ENCODE results near the gene TRA2B. TPM values are rescaled to one million over a fixed set of nuclear protein-coding genes. Genes with fewer than 3 reads are reported as not detected.
"Not testable (repeated sequence)": the region's sequence is repeated elsewhere in the genome, so short reads cannot be mapped to it uniquely, and the experiment has no call there.

TRA2B gene
- total and polyA plus RNA-seq, 2 donors = 98.0 to 188 TPM

DNA sequence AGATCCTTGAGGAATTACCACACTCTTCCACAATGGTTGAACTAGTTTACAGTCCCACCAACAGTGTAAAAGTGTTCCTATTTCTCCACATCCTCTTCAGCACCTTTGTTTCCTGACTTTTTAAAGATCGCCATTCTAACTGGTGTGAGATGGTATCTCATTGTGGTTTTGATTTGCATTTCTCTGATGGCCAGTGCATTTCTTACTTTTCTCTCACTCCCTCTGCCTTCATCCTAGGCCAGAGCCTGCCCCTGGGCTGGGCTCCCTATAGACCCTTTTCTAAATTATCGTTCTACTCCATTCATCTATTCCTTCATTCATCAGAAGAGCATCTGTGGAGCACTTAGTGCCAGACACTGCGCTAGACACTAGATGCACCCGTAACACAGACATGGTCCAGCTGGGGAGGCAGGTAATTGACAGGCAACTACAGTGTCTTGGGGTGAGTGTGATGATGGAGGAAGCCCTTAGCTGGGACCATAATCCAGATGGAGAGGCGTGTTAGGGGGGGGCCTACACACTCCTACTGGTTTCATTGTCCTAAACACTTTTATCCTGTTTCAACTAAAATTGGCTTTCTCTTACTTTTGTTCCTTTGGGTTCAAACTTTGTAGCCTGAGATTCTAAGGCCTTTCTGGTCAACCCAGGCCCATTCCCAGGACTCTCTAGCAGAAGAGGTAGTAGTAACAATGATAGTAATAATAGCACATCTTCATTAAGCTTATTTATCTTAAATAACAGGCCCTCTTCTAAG, 27.3 kb downstream of the TRA2B start:
- WGBS = 68% methylated on average over 5 of the region's 5 CpGs
- DNase-seq (ENCODE audit: extremely low spot score); H3K27ac ChIP-seq (ENCODE audit: low read depth); H3K36me3 ChIP-seq (ENCODE audit: insufficient read depth); H3K4me1 ChIP-seq (ENCODE audit: insufficient read depth); H3K4me3 ChIP-seq (ENCODE audit: low read depth, low read length): not testable (repeated sequence)

DNA sequence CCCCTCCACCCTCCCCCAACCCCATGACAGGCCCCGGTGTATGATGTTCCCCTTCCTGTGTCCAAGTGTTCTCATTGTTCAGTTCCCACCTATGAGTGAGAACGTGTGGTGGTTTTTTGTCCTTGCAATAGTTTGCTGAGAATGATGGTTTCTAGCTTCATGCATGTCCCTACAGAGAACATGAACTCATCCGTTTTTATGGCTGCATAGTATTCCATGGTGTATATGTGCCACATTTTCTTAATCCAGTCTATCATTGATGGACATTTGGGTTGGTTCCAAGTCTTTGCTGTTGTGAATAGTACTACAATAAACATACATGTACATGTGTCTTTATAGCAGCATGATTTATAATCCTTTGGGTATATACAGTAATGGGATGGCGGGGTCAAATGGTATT, 27.9 kb downstream of the TRA2B start:
- H3K36me3 ChIP-seq (ENCODE audit: insufficient read depth); H3K27ac ChIP-seq (ENCODE audit: low read depth); H3K4me1 ChIP-seq (ENCODE audit: insufficient read depth); H3K4me3 ChIP-seq (ENCODE audit: low read depth, low read length); DNase-seq (ENCODE audit: extremely low spot score): not testable (repeated sequence)
- WGBS = 80% methylated on average over 4 of the region's 4 CpGs

DNA sequence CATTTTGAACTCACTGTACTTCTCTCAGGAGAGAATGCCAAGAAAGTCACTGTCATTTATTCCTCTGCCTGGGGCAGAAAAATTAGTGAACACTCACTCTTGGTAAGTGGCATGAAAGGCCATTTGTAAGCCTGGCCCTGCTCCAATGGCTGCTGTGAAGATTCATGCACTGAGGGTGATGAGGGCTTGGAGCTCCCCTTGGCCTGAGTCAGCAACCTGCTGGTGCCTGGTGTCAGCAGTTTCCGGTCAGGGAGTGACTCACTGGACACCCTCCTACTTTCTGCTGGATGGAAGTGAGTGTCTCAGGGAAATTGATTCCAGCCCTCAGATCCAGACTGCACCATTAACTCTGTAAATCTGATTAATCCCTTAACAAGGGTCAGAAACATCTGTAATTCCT, 37.6 kb downstream of the TRA2B start:
- no peak overlapping the region for H3K4me3 ChIP-seq (ENCODE audit: low read depth, low read length)
- no peaks in the 10 kb centered on the region for H3K36me3 ChIP-seq (ENCODE audit: insufficient read depth)
- no peaks in the 10 kb centered on the region for H3K4me1 ChIP-seq (ENCODE audit: insufficient read depth)
- WGBS = 24% methylated on average over 1 of the region's 1 CpG
- H3K27ac ChIP-seq (ENCODE audit: low read depth) = no peak overlapping the region
- DNase-seq (ENCODE audit: extremely low spot score) = no peak

DNA sequence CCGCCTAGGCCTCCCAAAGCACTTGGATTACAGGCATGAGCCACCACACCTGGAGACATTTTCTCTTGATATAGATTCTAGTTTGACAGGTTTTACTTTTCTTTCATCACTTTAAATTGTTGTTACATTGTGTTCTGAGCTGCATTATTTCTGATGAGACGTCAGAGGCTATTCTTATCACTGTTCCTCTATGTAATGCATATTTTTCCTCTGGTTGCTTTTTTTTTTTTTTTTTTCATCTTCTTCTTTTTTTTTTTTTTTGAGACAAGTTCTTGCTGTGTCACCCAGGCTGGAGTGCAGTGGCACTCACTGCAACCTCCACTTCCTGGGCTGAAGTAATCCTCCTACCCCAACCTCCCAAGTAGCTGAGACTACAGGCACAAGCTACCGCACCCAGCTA, 41.2 kb downstream of the TRA2B start:
- DNase-seq (ENCODE audit: extremely low spot score) = no peak
- WGBS = 75% methylated on average over 3 of the region's 3 CpGs
- Histone ChIP-seq H3K27ac (ENCODE audit: low read depth) (no peak overlapping the region), H3K36me3 (ENCODE audit: insufficient read depth) (no peaks in the 10 kb centered on the region), H3K4me3 (ENCODE audit: low read depth, low read length) (no peak overlapping the region), H3K4me1 (ENCODE audit: insufficient read depth) (no peaks in the 10 kb centered on the region)

DNA sequence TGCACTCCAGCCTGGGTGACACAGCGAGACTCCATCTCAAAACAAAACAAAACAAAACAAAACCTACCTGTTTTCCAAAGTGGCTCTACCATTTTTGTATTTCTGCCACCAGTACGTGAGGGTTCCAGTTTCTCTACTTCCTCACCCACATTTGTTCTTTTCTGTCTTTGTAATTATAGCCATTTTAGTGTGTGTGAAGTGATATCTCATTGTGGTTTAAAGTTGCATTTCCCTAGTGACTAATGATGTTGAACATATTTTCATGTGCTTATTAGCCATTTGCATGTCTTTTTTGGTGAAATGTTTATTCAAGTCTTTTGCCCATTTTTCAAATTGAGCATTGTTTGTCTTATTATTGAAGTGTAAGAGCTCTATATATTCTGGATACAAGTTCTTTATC, 50.7 kb downstream of the TRA2B start:
- H3K36me3 ChIP-seq (ENCODE audit: insufficient read depth) = no peaks in the 10 kb centered on the region
- no peak overlapping the region for H3K4me3 ChIP-seq (ENCODE audit: low read depth, low read length)
- no peak for DNase-seq (ENCODE audit: extremely low spot score)
- no peak overlapping the region for H3K27ac ChIP-seq (ENCODE audit: low read depth)
- H3K4me1 ChIP-seq (ENCODE audit: insufficient read depth) = no peaks in the 10 kb centered on the region
- WGBS = 76% methylated on average over 2 of the region's 2 CpGs

DNA sequence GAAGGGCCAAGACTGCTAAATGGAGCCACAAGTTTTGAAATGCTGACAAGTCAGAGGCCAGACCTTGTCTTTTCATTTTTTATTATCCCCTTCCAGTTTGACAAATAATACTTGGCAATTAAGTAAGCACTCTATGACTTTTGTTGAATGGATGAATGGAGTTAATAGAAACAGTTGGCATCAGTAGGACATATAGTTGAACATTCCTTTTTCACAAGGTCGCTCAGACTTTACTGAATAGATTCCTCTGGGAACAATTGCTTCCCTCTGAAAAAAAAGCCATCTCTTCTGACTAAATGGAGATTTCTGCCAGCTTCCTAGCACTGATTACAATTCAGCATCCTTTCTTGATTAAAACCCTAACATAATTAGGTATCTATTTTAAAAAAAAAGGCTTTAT, 53.2 kb downstream of the TRA2B start:
- DNase-seq (ENCODE audit: extremely low spot score) = no peak
- 52% methylated on average over 1 of the region's 1 CpG for WGBS
- no peak overlapping the region for H3K4me3 ChIP-seq (ENCODE audit: low read depth, low read length)
- H3K36me3 ChIP-seq (ENCODE audit: insufficient read depth) = no peaks in the 10 kb centered on the region
- no peak overlapping the region for H3K27ac ChIP-seq (ENCODE audit: low read depth)
- no peaks in the 10 kb centered on the region for H3K4me1 ChIP-seq (ENCODE audit: insufficient read depth)

DNA sequence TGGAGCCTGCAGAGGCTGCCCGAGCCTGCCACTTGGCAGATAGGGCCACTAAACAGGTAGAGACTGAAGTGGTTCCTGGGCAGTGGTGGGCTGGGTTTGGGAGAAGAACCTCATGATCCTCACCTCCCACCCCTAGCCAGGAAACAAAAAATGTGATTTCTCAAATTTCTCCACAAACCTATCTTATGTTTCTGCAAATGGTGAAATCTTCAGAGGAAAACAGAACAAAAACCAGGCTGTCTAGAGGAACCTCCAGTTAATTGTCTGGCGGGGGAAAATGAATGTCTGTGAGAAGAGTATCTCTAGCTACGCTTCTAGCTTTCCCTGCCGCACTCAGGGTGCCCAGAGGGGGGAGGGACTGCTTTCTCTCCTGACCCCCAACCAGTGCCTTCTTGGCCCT, 55.9 kb downstream of the TRA2B start:
- Histone ChIP-seq H3K36me3 (ENCODE audit: insufficient read depth) (no peaks in the 10 kb centered on the region), H3K27ac (ENCODE audit: low read depth) (no peak overlapping the region), H3K4me3 (ENCODE audit: low read depth, low read length) (no peak overlapping the region), H3K4me1 (ENCODE audit: insufficient read depth) (no peaks in the 10 kb centered on the region)
- DNase-seq (ENCODE audit: extremely low spot score) = no peak
- WGBS = 90% methylated on average over 4 of the region's 4 CpGs

DNA sequence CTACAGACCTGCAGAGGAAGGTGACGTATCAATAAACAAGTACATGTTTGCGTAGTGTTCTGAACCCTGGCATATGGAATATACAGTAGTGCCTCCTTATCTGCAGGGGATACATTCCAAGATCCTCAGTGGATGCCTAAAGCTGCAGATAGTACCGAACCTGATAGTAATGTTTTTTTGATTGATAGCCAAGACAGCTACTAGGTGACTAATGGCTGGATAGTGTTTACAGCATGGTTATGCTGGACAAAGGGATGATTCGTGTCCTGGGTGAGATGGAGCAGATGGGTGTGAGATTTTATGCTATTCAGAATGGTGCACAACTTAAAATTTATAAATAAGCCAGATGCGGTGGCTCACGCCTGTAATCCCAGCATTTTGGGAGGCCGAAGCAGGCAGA, 57.2 kb downstream of the TRA2B start:
- no peak for DNase-seq (ENCODE audit: extremely low spot score)
- no peak overlapping the region for H3K4me3 ChIP-seq (ENCODE audit: low read depth, low read length)
- 78% methylated on average over 7 of the region's 7 CpGs for WGBS

DNA sequence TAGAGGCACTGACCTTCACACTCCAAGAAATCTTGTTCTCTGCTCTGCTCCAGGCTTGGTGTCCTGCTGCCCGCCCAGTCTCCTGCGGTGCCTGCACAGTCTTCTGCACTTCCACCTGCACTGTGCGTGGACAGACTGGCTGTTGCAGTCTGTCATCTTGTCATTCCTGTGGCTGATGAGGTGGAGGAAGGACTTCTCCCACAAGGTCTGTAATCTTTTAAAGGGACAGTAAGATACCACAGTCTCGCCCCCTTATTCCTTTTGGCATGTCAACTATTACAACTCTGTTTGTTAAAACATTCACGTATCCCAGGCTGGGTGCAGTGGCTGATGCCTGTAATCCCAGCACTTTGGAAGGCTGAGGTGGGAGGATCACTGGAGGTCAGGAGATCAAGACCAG, 58.9 kb downstream of the TRA2B start:
- Histone ChIP-seq H3K4me1 (ENCODE audit: insufficient read depth) (no peaks in the 10 kb centered on the region), H3K4me3 (ENCODE audit: low read depth, low read length) (no peak overlapping the region), H3K27ac (ENCODE audit: low read depth) (no peak overlapping the region), H3K36me3 (ENCODE audit: insufficient read depth) (no peaks in the 10 kb centered on the region)
- 63% methylated on average over 5 of the region's 5 CpGs for WGBS
- no peak for DNase-seq (ENCODE audit: extremely low spot score)

More for the DNA sequence above, 57.2 kb downstream of the TRA2B start:
- no peaks in the 10 kb centered on the region for H3K4me1 ChIP-seq (ENCODE audit: insufficient read depth)
- H3K27ac ChIP-seq (ENCODE audit: low read depth) = no peak overlapping the region
- no peaks in the 10 kb centered on the region for H3K36me3 ChIP-seq (ENCODE audit: insufficient read depth)

DNA sequence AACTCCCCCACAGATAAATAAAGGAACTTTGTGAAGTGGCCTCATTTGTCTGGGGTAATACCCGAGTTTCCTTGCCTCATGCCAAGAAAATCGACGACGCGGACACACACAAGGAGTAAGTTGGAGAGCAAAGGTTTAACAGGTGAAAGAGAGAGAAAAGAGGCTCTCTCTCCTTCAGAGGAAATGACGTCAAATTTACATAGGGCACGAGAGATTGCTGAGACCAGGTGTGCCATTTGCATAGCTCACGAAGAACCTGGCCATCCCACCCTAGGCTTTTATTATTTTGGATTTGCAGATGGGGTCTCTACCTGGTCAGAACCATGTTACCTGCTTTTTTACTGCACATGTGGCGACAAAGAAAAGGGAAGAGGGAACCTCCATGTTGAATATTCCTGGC, 63.7 kb downstream of the TRA2B start:
- Histone ChIP-seq H3K27ac (ENCODE audit: low read depth) (no peak overlapping the region), H3K4me3 (ENCODE audit: low read depth, low read length) (no peak overlapping the region), H3K36me3 (ENCODE audit: insufficient read depth) (no peaks in the 10 kb centered on the region), H3K4me1 (ENCODE audit: insufficient read depth) (no peaks in the 10 kb centered on the region)
- 66% methylated on average over 9 of the region's 9 CpGs for WGBS
- no peak for DNase-seq (ENCODE audit: extremely low spot score)

DNA sequence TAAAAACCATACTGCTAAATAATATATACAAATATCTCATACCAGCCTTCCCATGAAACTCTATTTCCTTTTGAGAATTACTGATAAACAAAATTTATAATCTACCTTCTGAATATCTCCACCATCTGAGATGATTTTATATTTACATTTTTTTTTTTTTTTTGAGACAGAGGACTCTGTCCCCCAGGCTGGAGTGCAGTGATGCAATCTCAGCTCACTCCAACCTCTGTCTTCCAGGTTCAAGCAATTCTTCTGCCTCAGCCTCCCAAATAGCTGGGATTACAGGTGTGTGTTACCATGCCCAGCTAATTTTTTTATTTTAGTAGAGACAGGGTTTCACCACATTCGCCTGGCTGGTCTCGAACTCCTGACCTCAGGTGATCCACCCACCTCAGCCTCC, 70.2 kb downstream of the TRA2B start:
- H3K4me1 ChIP-seq (ENCODE audit: insufficient read depth) = no peaks in the 10 kb centered on the region
- H3K27ac ChIP-seq (ENCODE audit: low read depth) = no peak overlapping the region
- H3K36me3 ChIP-seq (ENCODE audit: insufficient read depth) = no peaks in the 10 kb centered on the region
- no peak overlapping the region for H3K4me3 ChIP-seq (ENCODE audit: low read depth, low read length)
- no peak for DNase-seq (ENCODE audit: extremely low spot score)
- 93% methylated on average over 2 of the region's 2 CpGs for WGBS

DNA sequence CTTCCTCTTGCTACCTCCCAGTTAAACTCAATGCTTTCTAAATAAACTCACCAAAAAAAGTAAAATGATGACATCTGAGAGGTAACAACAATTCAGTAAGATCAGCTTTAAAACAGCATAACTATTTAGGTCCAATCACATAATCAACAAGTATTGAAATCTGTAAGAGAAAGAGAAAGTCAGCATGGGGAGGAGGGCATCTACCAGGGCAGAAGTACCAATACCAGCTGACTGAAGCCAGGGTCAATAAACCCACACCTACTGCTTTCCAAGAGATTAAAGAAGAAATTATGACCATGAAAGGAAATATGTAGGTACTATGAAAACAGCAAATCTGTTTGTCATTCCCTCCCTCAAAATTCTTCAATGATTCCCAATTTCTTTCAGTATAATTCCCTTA, 70.8 kb downstream of the TRA2B start:
- Histone ChIP-seq H3K27ac (ENCODE audit: low read depth) (no peak overlapping the region), H3K4me1 (ENCODE audit: insufficient read depth) (no peaks in the 10 kb centered on the region), H3K4me3 (ENCODE audit: low read depth, low read length) (no peak overlapping the region), H3K36me3 (ENCODE audit: insufficient read depth) (no peaks in the 10 kb centered on the region)
- DNase-seq (ENCODE audit: extremely low spot score) = no peak

DNA sequence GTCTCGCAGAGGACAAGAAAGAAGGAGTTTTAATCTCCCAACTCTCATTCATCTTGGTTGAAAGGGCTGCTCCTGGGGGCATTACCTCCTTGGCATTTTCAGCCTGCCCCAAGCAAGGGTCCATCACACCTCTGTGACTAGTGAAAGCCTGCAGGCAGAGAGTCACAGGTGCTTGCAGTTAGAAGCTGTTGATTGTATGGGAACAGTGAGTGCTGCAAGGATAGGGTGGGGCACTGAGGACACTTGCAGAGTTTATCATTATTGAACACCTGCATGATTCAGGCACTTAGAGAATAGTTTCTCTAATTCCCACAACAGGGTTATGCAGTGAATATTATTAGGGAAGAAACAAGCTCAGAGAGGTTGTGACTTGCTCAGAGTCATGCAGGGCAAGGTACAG, 71.3 kb downstream of the TRA2B start:
- H3K36me3 ChIP-seq (ENCODE audit: insufficient read depth) = no peaks in the 10 kb centered on the region
- 90% methylated on average over 1 of the region's 1 CpG for WGBS
- no peak overlapping the region for H3K27ac ChIP-seq (ENCODE audit: low read depth)
- H3K4me1 ChIP-seq (ENCODE audit: insufficient read depth) = no peaks in the 10 kb centered on the region
- no peak for DNase-seq (ENCODE audit: extremely low spot score)
- H3K4me3 ChIP-seq (ENCODE audit: low read depth, low read length) = no peak overlapping the region
